ENCODE results near the gene PP2D1. TPM values are rescaled to one million over a fixed set of nuclear protein-coding genes. Genes with fewer than 3 reads are reported as not detected.

PP2D1 gene
- total and polyA plus RNA-seq, 9 of the 15 experiments (the other 6 are each of a cell fraction or from before 2014, with no cell fraction given): 0.07 to 0.10 TPM; not detected in 7

- H3K36me3 ChIP-seq (ENCODE audit: control insufficient read depth, insufficient read depth, low read length): no peaks in the 10 kb centered on the region
- DNase-seq (ENCODE audit: extremely low read depth in 1 of 4, low spot score in 3 of 4) (no peak), FAIRE-seq (no peak), ATAC-seq (no peak)
- no peak overlapping the region for H3K4me2 ChIP-seq (ENCODE audit: insufficient read depth, low read length)
- H3K79me2 ChIP-seq (ENCODE audit: control insufficient read depth, insufficient read depth, low read length): no peaks in the 10 kb centered on the region
- TF ChIP-seq ZNF354B (CRISPR knock-in tag; IDR thresholded peaks at IDR 0.05): no peak
- TF ChIP-seq MLX (CRISPR knock-in tag; conservative IDR thresholded peaks at IDR 0.05): no peak
- no peak for TF ChIP-seq SMAD1 (IDR thresholded peaks at IDR 0.05; ENCODE audit: low read depth, low read length, partially characterized antibody)
- TF ChIP-seq XRCC4 (IDR thresholded peaks at IDR 0.05; ENCODE audit: extremely low read depth, insufficient read depth, insufficient read length): no peak
- TF ChIP-seq RBM39 (optimal IDR thresholded peaks at IDR 0.05; ENCODE audit: low read depth, low read length): no peak
- no peak for TF ChIP-seq E2F4 (CRISPR knock-in tag; IDR thresholded peaks at IDR 0.05; ENCODE audit: low read depth)
- TF ChIP-seq, protein P1, sequence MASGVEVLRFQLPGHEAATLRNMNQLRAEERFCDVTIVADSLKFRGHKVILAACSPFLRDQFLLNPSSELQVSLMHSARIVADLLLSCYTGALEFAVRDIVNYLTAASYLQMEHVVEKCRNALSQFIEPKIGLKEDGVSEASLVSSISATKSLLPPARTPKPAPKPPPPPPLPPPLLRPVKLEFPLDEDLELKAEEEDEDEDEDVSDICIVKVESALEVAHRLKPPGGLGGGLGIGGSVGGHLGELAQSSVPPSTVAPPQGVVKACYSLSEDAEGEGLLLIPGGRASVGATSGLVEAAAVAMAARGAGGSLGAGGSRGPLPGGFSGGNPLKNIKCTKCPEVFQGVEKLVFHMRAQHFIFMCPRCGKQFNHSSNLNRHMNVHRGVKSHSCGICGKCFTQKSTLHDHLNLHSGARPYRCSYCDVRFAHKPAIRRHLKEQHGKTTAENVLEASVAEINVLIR (CRISPR knock-in tag; IDR thresholded peaks at IDR 0.05): no peak
- TF ChIP-seq TRIM28 (IDR thresholded peaks at IDR 0.05): no peak
- TF ChIP-seq, protein P2, sequence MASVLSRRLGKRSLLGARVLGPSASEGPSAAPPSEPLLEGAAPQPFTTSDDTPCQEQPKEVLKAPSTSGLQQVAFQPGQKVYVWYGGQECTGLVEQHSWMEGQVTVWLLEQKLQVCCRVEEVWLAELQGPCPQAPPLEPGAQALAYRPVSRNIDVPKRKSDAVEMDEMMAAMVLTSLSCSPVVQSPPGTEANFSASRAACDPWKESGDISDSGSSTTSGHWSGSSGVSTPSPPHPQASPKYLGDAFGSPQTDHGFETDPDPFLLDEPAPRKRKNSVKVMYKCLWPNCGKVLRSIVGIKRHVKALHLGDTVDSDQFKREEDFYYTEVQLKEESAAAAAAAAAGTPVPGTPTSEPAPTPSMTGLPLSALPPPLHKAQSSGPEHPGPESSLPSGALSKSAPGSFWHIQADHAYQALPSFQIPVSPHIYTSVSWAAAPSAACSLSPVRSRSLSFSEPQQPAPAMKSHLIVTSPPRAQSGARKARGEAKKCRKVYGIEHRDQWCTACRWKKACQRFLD (CRISPR knock-in tag; IDR thresholded peaks at IDR 0.05): no peak
- TF ChIP-seq TCF7 (IDR thresholded peaks at IDR 0.05; ENCODE audit: borderline replicate concordance): no peak
- TF ChIP-seq STAT6 (CRISPR knock-in tag; IDR thresholded peaks at IDR 0.05): no peak
- TF ChIP-seq BHLHE40 (IDR thresholded peaks at IDR 0.05; ENCODE audit: low read length): no peak
- TF ChIP-seq ZNF586 (CRISPR knock-in tag; conservative IDR thresholded peaks at IDR 0.05): no peak
- H3K9ac ChIP-seq (ENCODE audit: insufficient read depth in 1 of 2, low read depth in 2 of 2, low read length in 2 of 2): no peak overlapping the region
- POLR2A ChIA-PET: no interaction called here
- H3K4me3 ChIP-seq: no peak overlapping the region
- no peaks in the 10 kb centered on the region for H3K9me1 ChIP-seq (ENCODE audit: control insufficient read depth, insufficient read depth, low read length)
- no peaks in the 10 kb centered on the region for H3K9me3 ChIP-seq (replicated peaks; ENCODE audit: control insufficient read depth, insufficient read depth, low read depth, low read length)
- H4K20me1 ChIP-seq (replicated peaks; ENCODE audit: control insufficient read depth, insufficient read depth, low read length): no peaks in the 10 kb centered on the region
- 79% methylated on average over 7 of the region's 7 CpGs for WGBS (ENCODE audit: insufficient coverage, low coverage, missing lambda C conversion rate)
- BruUV-seq (replicated peaks): no TSS peak
- in situ Hi-C loops (cut with MboI) (no loop called here), intact Hi-C loops (cut with micrococcal nuclease) (no loop called here)
- CTCF ChIA-PET (ENCODE audit: low intra/inter-chr PET ratio): no interaction called here
- H3K27ac ChIP-seq (ENCODE audit: extremely low read depth, low read depth, low read length): no peak overlapping the region
- H3K4me1 ChIP-seq (replicated peaks in 1 of 2; ENCODE audit: control insufficient read depth in 2 of 2, insufficient read depth in 2 of 2, low read length in 2 of 2): peaks cover 3 to 9% of the 10 kb centered on the region in 2 experiments; a peak in 4 of 5 replicates
- H2AFZ ChIP-seq (ENCODE audit: low read depth, low read length): peak overlapping the region; percentile 32; the same call in 1 of the 2 replicates
- no peaks in the 10 kb centered on the region for H3K27me3 ChIP-seq (ENCODE audit: control insufficient read depth in 2 of 2, insufficient read depth in 2 of 2, low read length in 2 of 2)
Measured at GRCh38 chr3:20028905-20029331, 16.9 kb upstream of the PP2D1 start.

Measured in K562 (cell line).